H1 (cell line): ENCODE data around the gene LGALS1. TPM values are rescaled to one million over a fixed set of nuclear protein-coding genes. Genes with fewer than 3 reads are reported as not detected.
"Not testable (repeated sequence)": the region's sequence is repeated elsewhere in the genome, so short reads cannot be mapped to it uniquely, and the experiment has no call there.

Experiments
- CTCF ChIA-PET: fragments of 300-600 bp; sonication (Branson Sonifier 250); formaldehyde crosslinking; loops from one replicate; lab custom pipeline; 2021; ENCODE audit not compliant: partially characterized antibody; lab: Charles Lee
- POLR2A ChIA-PET: fragments of 300-600 bp; sonication (Branson Sonifier 250); formaldehyde crosslinking; loops from one replicate; lab custom pipeline; 2021; ENCODE audit warnings: inconsistent platforms; ENCODE audit not compliant: partially characterized antibody; lab: Charles Lee
- DNase-seq, 2 experiments: peaks; one replicate each; pipeline versions ENCODE4 v3.0.0 to v3.0.0-alpha.2; 2010 to 2022; ENCODE audit warnings: low spot score in 2 of 2, low read depth in 1 of 2, mixed read lengths in 1 of 2
- FAIRE-seq: peaks from 2 replicates; lab custom pipeline; 2011; peaks lifted over from hg19 to GRCh38; lab: Jason Lieb, UNC
- H2AFZ ChIP-seq: 2 replicates; pipeline ENCODE4 v1.8.1; 2012; ENCODE audit warnings: low read length, inconsistent platforms
- H2AK5ac ChIP-seq: 2 replicates; pipeline ENCODE4 v1.6.1; 2013; ENCODE audit warnings: low read depth, low read length
- H2BK120ac ChIP-seq: replicated peaks from 2 replicates; pipeline ENCODE3; 2013; ENCODE audit warnings: low read depth, low read length, inconsistent platforms
- H2BK12ac ChIP-seq: 2 replicates; pipeline ENCODE4 v1.6.1; 2013; ENCODE audit warnings: low read depth, low read length
- H2BK15ac ChIP-seq: 2 replicates; pipeline ENCODE4 v1.6.1; 2013; ENCODE audit warnings: low read length
- H2BK20ac ChIP-seq: 2 replicates; pipeline ENCODE4 v1.6.1; 2013; ENCODE audit warnings: low read length
- H2BK5ac ChIP-seq: 2 replicates; pipeline ENCODE4 v1.6.1; 2013; ENCODE audit warnings: low read depth, low read length
- H3K14ac ChIP-seq: 2 replicates; pipeline ENCODE4 v1.6.1; 2013; ENCODE audit warnings: inconsistent platforms; ENCODE audit not compliant: insufficient read length
- H3K18ac ChIP-seq: 2 replicates; pipeline ENCODE4 v1.6.1; 2013; ENCODE audit warnings: low read length; ENCODE audit errors: extremely low read depth
- H3K23ac ChIP-seq: 2 replicates; pipeline ENCODE4 v1.6.1; 2013; ENCODE audit warnings: inconsistent platforms; ENCODE audit not compliant: insufficient read length
- H3K23me2 ChIP-seq: 2 replicates; pipeline ENCODE4 v1.6.1; 2013; ENCODE audit warnings: low read depth, low read length
- H3K27ac ChIP-seq: 2 replicates; pipeline ENCODE4 v1.6.1; 2011; ENCODE audit warnings: low read depth, low read length, inconsistent platforms
- H3K27me3 ChIP-seq, 4 experiments: replicated peaks in 1 of 4; 1 replicate in 1 of 4; 2 replicates in 3 of 4; pipeline versions ENCODE4 v1.6.1 to v1.8.1; 2011 to 2013; ENCODE audit warnings: low read length in 3 of 4, mild to moderate bottlenecking in 3 of 4, inconsistent platforms in 2 of 4, mixed read lengths in 2 of 4, moderate library complexity in 1 of 4; ENCODE audit not compliant: control insufficient read depth in 3 of 4, insufficient read depth in 3 of 4; ENCODE audit errors: extremely low read depth in 1 of 4
- H3K36me3 ChIP-seq, 4 experiments: 2 replicates each; pipeline versions ENCODE4 v1.6.1 to v1.8.1; 2011 to 2013; ENCODE audit warnings: mild to moderate bottlenecking in 4 of 4, low read length in 3 of 4, moderate library complexity in 2 of 4, control low read depth in 1 of 4, inconsistent platforms in 1 of 4; ENCODE audit not compliant: insufficient read depth in 4 of 4, control insufficient read depth in 2 of 4
- H3K4ac ChIP-seq: replicated peaks from 2 replicates; pipeline ENCODE3; 2013; ENCODE audit warnings: low read length, low read depth, mixed read lengths, inconsistent platforms; ENCODE audit not compliant: insufficient read length
- H3K4me1 ChIP-seq, 4 experiments: replicated peaks in 1 of 4; 1 replicate in 1 of 4; 2 replicates in 3 of 4; pipeline versions ENCODE4 v1.6.1 to v1.8.1; 2011 to 2013; ENCODE audit warnings: low read length in 3 of 4, inconsistent platforms in 2 of 4, mixed read lengths in 1 of 4; ENCODE audit not compliant: insufficient read depth in 4 of 4, control insufficient read depth in 3 of 4
- H3K4me2 ChIP-seq, 2 experiments: 2 replicates each; pipeline versions ENCODE4 v1.6.1 to v1.8.1; 2011 to 2013; ENCODE audit warnings: low read depth in 2 of 2, low read length in 2 of 2, control low read depth in 1 of 2, inconsistent platforms in 1 of 2, mild to moderate bottlenecking in 1 of 2; ENCODE audit not compliant: insufficient read depth in 1 of 2
- H3K4me3 ChIP-seq, 4 experiments: fragments of 200-600, 300-600 bp in 1 of 4; sonication (generic), shearing (Covaris generic), sonication (Bioruptor Twin) in 1 of 4; 2 replicates each; pipeline versions ENCODE4 v1.5.1 to v1.8.1; 2011 to 2016; ENCODE audit warnings: low read length in 4 of 4, low read depth in 3 of 4, control low read depth in 2 of 4, inconsistent platforms in 2 of 4, mild to moderate bottlenecking in 2 of 4, mixed read lengths in 1 of 4, moderate library complexity in 1 of 4; ENCODE audit not compliant: insufficient read depth in 2 of 4; ENCODE audit errors: extremely low read depth in 1 of 4
- H3K56ac ChIP-seq: replicated peaks from 2 replicates; pipeline ENCODE3; 2013; ENCODE audit warnings: low read depth, mild to moderate bottlenecking, mixed read lengths, low read length, inconsistent platforms; ENCODE audit not compliant: insufficient read length
- H3K79me1 ChIP-seq: 2 replicates; pipeline ENCODE4 v1.6.1; 2013; ENCODE audit warnings: low read depth, low read length, control low read depth
- H3K79me2 ChIP-seq, 2 experiments: 2 replicates each; pipeline versions ENCODE4 v1.6.1 to v1.8.1; 2012 to 2013; ENCODE audit warnings: low read length in 2 of 2, mild to moderate bottlenecking in 2 of 2, inconsistent platforms in 1 of 2; ENCODE audit not compliant: insufficient read depth in 2 of 2, control insufficient read depth in 1 of 2
- H3K9ac ChIP-seq, 4 experiments: replicated peaks in 1 of 4; 1 replicate in 1 of 4; 2 replicates in 3 of 4; pipeline versions ENCODE4 v1.6.1 to v1.8.1; 2011 to 2013; ENCODE audit warnings: low read depth in 3 of 4, low read length in 3 of 4, control low read depth in 2 of 4, mild to moderate bottlenecking in 2 of 4, moderate library complexity in 2 of 4, inconsistent platforms in 1 of 4; ENCODE audit errors: extremely low read depth in 1 of 4
- H3K9me3 ChIP-seq, 2 experiments: 2 replicates each; pipeline versions ENCODE4 v1.6.1 to v1.8.1; 2012 to 2013; ENCODE audit warnings: mild to moderate bottlenecking in 2 of 2, moderate library complexity in 2 of 2, control low read depth in 1 of 2, inconsistent platforms in 1 of 2, low read depth in 1 of 2, low read length in 1 of 2, mixed read lengths in 1 of 2; ENCODE audit not compliant: insufficient read depth in 2 of 2
- H4K20me1 ChIP-seq, 2 experiments: replicated peaks in 1 of 2; 2 replicates each; pipeline versions ENCODE3 to v1.8.1; 2011 to 2013; ENCODE audit warnings: inconsistent platforms in 2 of 2, low read length in 2 of 2, mild to moderate bottlenecking in 1 of 2; ENCODE audit not compliant: insufficient read depth in 2 of 2, control insufficient read depth in 1 of 2
- H4K5ac ChIP-seq: 2 replicates; pipeline ENCODE4 v1.6.1; 2013; ENCODE audit warnings: low read length, low read depth, mixed read lengths, inconsistent platforms; ENCODE audit not compliant: insufficient read length
- H4K8ac ChIP-seq: 2 replicates; pipeline ENCODE4 v1.8.0; 2013; ENCODE audit warnings: mild to moderate bottlenecking, moderate library complexity, low read length, inconsistent platforms; ENCODE audit not compliant: insufficient read depth; ENCODE audit errors: extremely low read depth
- H4K91ac ChIP-seq: replicated peaks from 2 replicates; pipeline ENCODE3; 2013; ENCODE audit warnings: low read length, mixed read lengths, inconsistent platforms; ENCODE audit not compliant: insufficient read length
- WGBS, 2 experiments: shearing (Covaris generic) in 1 of 2; methylation state at CpG; one replicate each; pipeline versions ENCODE4 v1.1.6 to v1.1.7; 2013 to 2015; ENCODE audit warnings: low lambda C conversion rate in 2 of 2, mixed read lengths in 2 of 2, inconsistent platforms in 1 of 2, low coverage in 1 of 2, missing lambda C conversion rate in 1 of 2; ENCODE audit not compliant: insufficient replicate concordance in 2 of 2, insufficient coverage in 1 of 2, insufficient read length in 1 of 2; ENCODE audit errors: extremely low coverage in 1 of 2, missing lambda C conversion rate in 1 of 2; 5-methylcytosine and 5-hydroxymethylcytosine counted together
- polyA plus RNA-seq, 7 experiments: library from polyadenylated mRNA; depleted of rRNA in 3 of 7; stranded (reverse) in 5 of 7; unstranded in 2 of 7; fragments of >200 nt in 5 of 7; fragments of 200-250 nt in 2 of 7; gene quantifications; 1 replicate in 5 of 7; 2 replicates in 1 of 7; 4 replicates in 1 of 7; pipeline versions ENCODE4 v1.2.1 to v1.2.3, GENCODE V29; 2011 to 2013; ENCODE audit warnings: missing spikeins in 2 of 7, mixed read lengths in 2 of 7
- total RNA-seq: library from RNA; stranded (reverse); fragmentation: NEBNext Ultra II Directional; extraction: Animal tissue kit (Norgen Biotek cat#: 25700); gene quantifications from 2 replicates; pipeline ENCODE4 v1.2.1, GENCODE V29; 2021

LGALS1 gene
- total and polyA plus RNA-seq, 2 of the 8 experiments (the other 6 are each of a cell fraction or from before 2014, with no cell fraction given): 12.0 to 92.4 TPM

- H3K4me1 ChIP-seq, H3K23me2 ChIP-seq, H2BK12ac ChIP-seq, H3K79me1 ChIP-seq, H3K23ac ChIP-seq, H3K56ac ChIP-seq, H4K91ac ChIP-seq, H4K20me1 ChIP-seq, H3K14ac ChIP-seq, DNase-seq, H3K27me3 ChIP-seq, H2BK20ac ChIP-seq, H4K5ac ChIP-seq, H2BK15ac ChIP-seq, H3K27ac ChIP-seq, H2BK120ac ChIP-seq, H3K9me3 ChIP-seq, H3K79me2 ChIP-seq, H2AFZ ChIP-seq, H2AK5ac ChIP-seq, H2BK5ac ChIP-seq, FAIRE-seq, H4K8ac ChIP-seq: not testable (repeated sequence)
- peak overlapping the region; percentile 32; the same call in 1 of the 2 replicates for H3K18ac ChIP-seq
- H3K9ac ChIP-seq: peak overlapping the region in 1 of 4 experiments; percentile 45; a peak in 3 of 7 replicates
- H3K36me3 ChIP-seq: peaks cover 2 to 24% (median 9%) of the 10 kb centered on the region in 4 experiments; a peak in 6 of 8 replicates
- peak overlapping the region; percentile 71 to 90; a peak in 3 of 4 replicates for H3K4me2 ChIP-seq
- ChIA-PET CTCF (interaction anchor here (0.6 to 7.3 kb wide), 18 partner anchors 9 to 1002 kb away, joined by 3 to 37 read pairs (median 4); partner anchors contain the start of genes LGALS1, NOL12 and PDXP), POLR2A (interaction anchor here (0.6 to 4.8 kb wide), 14 partner anchors 10 to 106 kb away, joined by 3 to 30 read pairs (median 6); partner anchors contain the start of genes GGA1, NOL12 and PDXP)
- H3K4me3 ChIP-seq: peak overlapping the region; percentile 25 to 76 (median 72); a peak in 7 of 8 replicates
- peak overlapping the region; percentile 64 for H3K4ac ChIP-seq
- 62% methylated on average over 13 of the region's 13 CpGs; no CpG with 5 or more reads in 1 of the 2 experiments for WGBS, 2 experiments
Measured at GRCh38 chr22:37696260-37696656, 20.8 kb downstream of the LGALS1 start.
